Measurements from ENCODE around the gene RER1. TPM values are rescaled to one million over a fixed set of nuclear protein-coding genes. Genes with fewer than 3 reads are reported as not detected.

RER1 gene
- total RNA-seq, 1 experiment from 2014 or later = 66.2 TPM

DNA sequence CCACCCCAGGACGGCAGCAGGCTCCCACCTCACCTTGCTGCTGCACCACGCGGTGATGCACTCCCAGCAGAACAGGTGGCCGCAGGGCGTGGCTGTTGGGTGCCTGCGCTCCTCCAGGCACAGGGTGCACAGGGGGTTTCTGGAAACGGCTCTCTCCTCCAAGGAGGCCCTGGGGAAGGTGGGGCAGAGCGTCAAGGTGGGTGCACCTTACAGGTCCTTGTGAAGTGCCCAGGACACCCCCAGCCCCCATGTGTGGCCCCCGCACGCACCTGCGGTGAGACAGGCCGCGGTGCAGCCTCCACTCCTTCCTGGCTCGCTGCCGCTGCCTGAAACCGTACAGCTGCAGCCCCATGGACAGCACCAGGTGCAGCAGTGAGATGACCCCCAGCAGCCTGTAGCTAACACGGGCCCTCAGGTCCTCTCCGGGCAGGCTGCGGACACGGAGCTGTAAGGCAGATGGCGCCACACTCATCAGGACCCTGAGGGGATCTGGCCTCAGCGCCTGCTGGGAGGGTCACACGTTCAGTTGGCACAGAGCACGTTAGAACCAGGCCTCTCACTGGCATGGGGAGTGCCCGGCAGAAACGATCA lies 14.9 kb downstream of the RER1 start:
- no peak for DNase-seq (ENCODE audit: low spot score)

DNA sequence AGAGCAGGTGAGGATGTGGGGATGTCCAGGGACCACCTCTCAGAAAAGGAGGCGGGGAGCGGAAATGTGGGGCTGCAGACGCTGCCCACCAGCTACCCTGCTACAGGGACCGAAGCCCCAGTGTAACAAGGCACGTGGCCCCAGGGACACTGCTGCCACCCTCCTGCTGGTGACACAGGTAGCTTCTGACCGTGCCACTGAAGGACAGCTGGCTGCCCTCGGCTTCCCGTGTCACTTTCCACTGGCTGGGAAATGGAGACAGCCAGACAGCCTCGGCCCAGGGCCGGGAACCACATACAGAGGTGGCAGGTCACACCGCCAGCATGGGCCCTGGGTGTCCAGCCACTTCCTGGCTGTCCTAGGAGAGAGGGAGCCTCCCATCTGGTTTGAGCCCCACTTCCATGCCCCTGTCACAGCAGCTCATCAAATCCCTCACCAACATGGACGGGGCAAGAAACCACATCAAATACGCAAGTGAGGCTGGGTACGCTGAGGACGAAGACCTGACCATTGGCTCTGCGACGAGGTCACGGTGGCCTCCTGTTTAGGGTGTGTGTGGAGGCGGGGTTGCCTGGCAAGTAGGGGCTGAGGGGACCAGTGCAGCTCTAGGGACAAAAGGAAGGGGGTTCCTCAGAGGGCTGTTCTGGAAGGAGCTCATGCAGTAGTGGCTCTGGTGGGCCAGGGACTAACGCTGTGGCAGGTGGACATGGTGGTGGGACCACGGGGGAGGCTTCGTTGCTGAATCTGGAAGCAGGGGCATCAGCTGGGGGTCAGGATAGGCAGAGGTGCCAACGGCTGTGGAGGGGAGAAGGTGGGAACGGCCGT lies 15.7 kb downstream of the RER1 start:
- no peak for DNase-seq (ENCODE audit: low spot score)

- DNase-seq (ENCODE audit: low spot score) = no peak
Measured at GRCh38 chr1:2407991-2408275, 16.3 kb downstream of the RER1 start.

- no peak for DNase-seq (ENCODE audit: low spot score)
Measured at GRCh38 chr1:2408456-2408855, 16.8 kb downstream of the RER1 start.

DNA sequence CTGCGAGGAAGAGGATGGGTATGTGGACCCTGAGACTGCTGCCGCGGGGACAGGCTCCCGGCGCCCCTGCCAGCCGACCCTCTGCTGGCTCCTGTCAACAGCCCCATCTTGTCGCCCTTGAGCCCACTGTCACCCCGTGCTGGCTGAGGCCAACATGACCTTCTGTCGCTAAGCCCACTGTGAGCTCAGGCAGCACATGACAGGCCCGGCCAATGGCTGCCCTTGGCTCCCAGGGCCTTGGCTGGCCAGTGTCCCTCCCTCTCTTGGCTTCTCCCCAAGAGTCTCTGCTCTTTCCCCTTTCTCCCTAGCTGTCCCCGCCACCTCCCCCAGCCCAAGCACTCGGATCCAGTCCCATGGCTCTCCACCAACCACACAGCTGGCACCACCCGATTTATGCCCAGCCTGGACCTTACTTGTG lies 17.2 kb downstream of the RER1 start:
- no peak for DNase-seq (ENCODE audit: low spot score)

- DNase-seq (ENCODE audit: low spot score) = no peak
Measured at GRCh38 chr1:2409745-2410144, 18.1 kb downstream of the RER1 start.

DNA sequence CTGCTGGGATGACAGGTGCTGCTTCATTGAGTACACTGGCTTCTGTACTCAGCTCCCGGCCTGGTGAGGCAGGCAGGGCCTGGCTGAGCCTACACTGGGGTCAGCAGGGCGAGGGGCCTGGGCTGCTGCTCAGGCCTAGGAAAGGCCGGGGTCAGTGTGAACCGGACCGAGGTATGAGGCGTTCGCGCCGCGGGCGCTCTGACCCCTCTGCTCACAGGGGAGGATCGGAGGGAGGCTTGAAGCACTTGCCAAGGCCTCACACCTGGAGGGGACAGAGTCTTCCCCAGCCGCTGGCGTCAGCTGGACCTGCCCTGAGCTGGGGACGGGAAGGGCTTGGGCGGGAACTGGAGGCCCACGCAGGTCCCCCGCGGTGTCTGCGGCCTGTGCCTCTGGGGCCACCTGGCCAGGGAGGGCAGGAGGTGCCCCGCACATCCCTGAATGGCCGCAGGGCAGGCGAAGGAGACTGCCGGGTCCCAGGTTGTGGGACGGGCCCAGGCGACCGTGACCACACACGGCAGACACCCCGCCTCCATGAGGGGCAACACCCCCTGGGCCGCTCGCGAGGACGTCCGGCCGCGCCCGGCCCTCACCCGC lies 20.3 kb downstream of the RER1 start:
- DNase-seq (ENCODE audit: low spot score) = peak; percentile 21

DNA sequence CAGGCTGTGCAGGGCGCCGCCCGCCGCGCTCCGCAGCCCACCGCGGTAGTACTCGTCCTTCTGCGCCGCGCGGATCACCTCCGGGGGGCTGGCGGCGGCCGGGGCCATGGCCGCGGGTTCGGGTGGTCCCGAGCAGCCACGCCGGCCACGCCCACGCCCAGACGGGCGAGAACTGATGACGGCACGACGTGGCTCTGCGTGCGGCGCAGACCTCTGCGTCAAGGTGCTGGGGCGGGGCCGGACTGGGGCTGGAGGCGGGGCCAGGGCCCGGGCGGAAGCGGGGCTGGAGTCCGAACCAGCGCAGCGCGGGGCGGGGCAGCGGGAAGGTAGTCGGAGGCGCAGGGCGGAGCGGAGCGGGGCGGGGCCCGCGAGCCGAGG lies 20.7 kb downstream of the RER1 start, which contains the start of gene PEX10:
TSS of gene PEX10 (minus strand) at position 170 of the 378 bp plus-strand sequence. CDS start at position 108, 62 bp downstream.
- DNase-seq (ENCODE audit: low spot score) = peak; percentile 96

DNA sequence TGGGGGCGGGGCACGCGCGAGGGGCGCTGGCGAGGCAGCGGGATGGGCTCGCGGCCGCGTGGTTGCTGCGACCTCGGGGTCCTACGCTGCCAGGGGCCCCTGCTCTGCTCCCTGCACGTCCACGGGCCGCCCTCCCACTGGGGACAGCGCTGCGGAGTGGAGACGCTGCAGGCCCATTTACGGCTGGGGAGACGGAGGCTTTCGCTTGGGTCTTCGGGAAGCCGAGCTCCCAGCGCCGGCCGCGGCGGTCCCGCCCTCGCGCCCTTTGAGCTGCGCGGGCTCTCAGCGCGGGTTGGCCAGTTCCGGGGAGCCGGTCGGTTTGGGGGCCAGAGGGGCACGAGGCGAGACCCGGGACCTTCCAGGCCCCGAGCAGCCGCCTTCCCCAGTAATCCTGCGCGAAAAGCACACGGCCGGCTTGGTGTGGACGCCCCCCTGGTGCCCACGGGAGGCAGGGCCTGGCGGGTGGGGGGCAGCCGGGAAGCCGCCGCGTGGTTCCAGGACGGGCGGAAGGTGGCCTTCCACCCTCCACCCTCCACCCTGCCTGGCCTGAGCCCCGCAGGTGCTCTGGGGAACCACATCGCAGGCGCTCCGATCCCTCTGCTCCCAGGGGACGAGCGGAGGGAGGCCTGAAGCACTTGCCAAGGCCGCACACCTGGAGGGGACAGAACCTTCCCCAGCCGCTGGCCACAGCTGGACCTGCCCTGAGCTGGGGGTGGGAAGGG lies 21.3 kb downstream of the RER1 start:
- DNase-seq (ENCODE audit: low spot score) = peak; percentile 73

DNA sequence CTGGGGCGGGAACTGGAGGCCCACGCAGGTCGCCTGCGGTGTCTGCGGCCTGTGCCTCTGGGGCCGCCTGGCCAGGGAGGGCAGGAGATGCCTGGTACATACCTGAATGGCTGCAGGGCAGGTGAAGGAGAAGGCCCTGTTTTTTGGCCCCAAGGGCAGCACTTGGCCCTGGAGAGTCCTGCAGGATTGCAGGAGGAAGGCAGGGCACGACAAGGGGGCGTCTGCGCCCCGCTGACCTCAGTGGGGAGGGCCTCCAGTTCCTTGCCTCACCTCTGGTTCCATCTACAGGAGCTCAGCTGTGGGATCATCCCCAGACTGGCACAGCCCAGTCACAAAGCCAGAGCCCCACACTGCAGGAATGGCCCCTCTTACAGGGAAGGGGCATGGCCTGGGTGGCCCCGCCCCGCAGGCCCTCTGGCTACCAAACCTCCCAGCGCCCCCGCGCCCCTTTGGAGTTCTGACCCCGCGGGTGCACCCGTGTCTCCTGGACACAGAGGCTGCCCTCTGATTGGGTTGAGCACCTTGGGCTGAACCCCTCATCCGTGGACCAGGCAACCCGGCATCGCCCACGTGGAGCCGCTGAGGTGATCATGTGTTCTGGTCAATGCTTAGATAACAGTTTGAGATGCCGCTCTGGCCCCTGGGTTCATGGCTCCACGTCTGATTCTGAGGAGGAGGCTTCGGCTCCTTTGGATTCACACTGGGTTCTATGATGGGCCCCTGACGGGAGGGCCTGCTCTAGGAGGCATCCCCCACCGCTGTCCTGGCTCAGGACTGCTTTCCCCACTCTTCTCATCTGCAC lies 22.1 kb downstream of the RER1 start:
- DNase-seq (ENCODE audit: low spot score) = peak; percentile 23

GRCh38 chr1:2414297-2414958 lies 22.8 kb downstream of the RER1 start:
- peak; percentile 77 for DNase-seq (ENCODE audit: low spot score)

DNA sequence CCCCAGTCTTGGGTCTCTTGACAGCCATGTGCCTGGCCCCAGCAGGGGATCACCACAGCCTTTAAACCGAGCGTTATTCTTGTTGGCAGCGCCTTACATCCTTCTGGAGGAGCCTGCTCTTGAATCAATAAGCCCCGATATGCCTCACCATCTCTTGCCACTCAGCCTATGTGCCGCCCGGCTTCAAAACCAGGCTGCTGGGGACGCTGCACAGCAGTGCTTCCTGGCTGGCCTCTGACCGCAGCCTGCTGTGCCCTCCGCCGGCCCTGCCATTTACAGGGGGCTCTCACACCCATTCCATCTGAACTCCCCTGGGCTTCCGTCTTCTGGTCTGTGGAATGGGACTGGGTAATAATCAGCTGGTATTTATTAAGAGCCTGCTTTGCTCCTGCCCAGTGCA lies 23.7 kb downstream of the RER1 start:
- DNase-seq (ENCODE audit: low spot score) = no peak

DNA sequence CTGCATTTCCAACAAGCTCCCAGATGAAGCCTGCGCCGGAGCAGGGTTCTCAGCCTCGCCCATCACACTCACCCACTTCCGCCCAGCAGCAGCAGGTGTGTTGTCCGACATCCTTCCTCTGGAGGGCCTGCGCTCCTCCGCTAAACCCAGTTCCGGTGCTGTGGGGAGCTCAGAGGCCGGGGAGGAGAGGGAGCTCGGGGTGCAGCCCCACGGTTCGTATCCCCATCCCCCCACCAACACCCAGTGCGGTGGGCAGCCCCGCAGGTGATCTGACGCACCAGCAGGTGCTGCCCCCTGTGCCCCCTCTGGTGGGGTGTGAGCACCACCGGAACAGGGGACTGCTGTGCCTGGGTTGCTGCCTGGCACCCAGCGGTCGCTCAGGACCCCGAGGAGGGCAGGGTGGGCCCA lies 24.2 kb downstream of the RER1 start:
- peak; percentile 77 for DNase-seq (ENCODE audit: low spot score)

- DNase-seq (ENCODE audit: low spot score) = peak; percentile 83
Measured at GRCh38 chr1:2416403-2416802, 24.8 kb downstream of the RER1 start.

- no peak for DNase-seq (ENCODE audit: low spot score)
Measured at GRCh38 chr1:2417083-2417832, 25.6 kb downstream of the RER1 start.

DNA sequence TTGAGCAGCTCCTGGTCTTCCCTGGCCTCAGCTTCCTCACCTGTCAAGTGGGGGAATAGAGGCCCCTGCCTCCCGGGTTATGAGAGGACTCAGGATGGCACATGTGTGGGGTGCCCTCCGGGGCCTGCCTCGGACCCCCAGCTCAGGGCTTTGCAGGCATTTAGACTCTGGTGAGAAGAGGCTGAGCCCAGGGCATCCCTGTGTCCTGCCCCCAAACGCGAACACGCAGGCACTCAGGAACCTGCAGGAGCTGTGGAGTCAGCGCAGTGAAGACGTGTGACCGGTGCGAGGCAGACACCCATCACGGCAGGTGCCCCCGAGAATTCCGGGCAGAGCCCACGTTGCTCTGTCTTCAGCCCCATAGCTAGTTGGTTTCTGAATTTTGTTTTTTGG lies 26.2 kb downstream of the RER1 start:
- DNase-seq (ENCODE audit: low spot score) = no peak

DNA sequence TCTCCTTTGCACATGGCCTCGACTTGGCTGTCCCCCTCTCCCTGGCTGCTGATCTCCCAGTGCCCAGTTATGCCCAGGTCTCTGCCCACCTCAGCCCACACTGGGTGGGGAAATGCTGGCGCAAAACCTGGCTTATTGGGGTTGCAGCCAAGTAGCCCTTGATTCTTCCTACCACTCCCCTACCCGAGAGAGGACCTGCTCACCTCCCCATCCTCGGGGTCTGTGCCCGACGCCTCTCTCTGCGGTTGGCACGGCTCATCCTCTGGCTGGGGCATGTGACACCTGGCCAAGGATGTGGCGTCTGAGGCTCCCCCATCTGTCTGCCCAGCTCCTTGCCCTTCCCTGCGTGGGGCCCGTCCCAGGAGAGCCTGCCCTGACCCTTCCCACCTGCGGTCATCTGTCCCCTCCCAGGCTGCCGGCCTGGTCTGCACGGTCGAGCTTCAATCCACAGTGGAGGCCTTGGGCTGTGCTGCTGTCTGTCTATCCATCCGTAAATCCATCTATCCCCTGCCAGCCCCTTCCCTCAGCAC lies 27.2 kb downstream of the RER1 start:
- no peak for DNase-seq (ENCODE audit: low spot score)

- DNase-seq (ENCODE audit: low spot score) = no peak
Measured at GRCh38 chr1:2419416-2419815, 27.8 kb downstream of the RER1 start.

GRCh38 chr1:2422523-2422922 lies 30.9 kb downstream of the RER1 start:
- no peak for DNase-seq (ENCODE audit: low spot score)

DNA sequence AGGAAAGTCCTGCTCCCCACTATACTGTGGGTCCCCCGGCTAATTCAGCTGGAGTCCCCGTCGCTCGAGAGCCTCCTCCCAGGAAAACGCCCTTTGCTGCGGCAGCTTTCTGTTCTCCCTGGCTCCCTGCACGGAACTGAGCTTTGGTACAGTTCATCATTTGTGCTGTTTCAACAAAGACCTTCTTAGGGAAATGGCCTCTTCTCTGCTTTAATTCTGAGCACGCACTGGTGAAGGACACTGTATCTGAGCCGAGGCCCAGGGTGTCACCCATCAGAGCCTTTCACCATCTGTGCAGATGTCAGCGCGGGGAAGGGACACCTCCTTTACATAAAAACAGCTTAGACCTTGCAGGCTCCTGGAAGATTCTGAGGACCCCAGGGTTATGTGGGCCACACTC lies 34.3 kb downstream of the RER1 start:
- no peak for DNase-seq (ENCODE audit: low spot score)
